GM21423 (cell line): ENCODE measurements around the gene NANOS3.
A peak's percentile ranks its signal among the peaks of the same experiment; 100 is the strongest.

Experiments used
- ATAC-seq: cut with Tn5 transposase; IDR thresholded peaks from one replicate; pipeline ENCODE4 v1.9.1; 2021; ENCODE audit warnings: mild to moderate bottlenecking, moderate library complexity; ENCODE audit not compliant: unreplicated experiment

The NANOS3 gene

DNA sequence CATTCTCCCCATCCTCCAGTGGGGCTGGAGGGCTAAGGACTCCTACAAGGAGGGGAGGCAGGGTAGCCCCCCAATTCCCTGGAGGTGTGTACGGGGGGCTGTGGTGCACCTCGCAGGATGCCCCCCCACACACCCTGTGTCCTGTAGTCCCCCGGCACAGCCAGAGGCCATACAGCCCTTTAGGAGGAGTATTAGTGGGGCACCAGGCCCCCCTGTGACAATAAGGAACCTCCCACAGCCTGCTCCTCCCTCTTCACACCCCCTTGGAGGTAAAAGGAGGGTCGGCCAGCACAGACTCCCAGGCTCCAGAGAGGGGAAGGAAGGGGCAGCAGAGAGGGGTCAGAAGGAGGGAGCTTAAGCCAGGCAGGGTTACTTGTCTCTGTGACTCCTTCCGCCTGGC is at the start of gene NANOS3:
Gene NANOS3 (plus strand): TSS at position 301 of the 400 bp plus-strand sequence. CDS start 115 bp downstream, outside the sequence.
- no peak for ATAC-seq

DNA sequence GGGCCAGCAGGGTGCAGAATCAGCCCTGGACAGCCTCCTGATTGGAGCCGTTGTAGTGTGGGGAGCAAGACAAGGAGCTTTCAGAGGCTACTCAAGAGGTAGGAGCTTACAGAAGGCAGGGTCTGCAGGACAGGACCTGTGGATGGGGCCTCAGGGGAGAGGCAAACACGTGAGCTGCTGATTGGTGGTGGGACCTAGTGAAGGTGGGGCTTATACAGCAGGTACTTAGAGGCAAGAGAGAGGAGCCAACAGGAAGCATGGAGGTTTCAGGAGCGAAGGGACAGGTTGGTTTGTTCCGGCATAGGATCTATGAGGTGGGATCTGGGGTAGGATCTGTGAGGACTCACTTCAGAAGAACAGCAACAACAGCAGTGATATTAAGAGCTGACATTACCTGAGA is 49.3 kb upstream of the NANOS3 start:
- no peak for ATAC-seq

DNA sequence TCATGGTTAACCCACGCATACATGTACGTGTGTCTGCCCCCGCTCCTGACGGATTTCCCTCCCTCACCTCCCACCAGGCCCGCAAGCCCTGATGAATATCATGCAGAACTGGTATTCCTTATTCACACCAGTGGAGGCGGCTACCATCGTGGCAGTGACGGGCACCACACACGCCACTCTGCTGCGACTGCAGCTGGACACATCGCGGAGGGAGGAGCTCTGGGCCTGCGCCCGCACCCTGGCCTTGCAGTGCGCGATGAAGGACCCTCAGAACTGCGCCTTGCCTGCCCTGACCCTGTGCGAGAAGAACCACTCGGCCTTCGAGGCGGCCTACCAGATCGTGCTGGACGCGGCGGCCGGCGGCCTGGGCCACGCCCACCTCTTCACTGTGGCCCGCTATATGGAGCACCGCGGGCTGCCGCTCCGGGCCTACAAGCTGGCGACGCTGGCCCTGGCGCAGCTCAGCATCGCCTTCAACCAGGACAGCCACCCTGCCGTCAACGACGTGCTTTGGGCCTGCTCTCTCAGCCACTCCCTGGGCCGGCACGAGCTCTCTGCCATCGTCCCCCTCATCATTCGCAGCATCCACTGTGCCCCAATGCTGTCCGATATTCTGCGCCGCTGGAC is 46.7 kb upstream of the NANOS3 start:
- no peak for ATAC-seq

DNA sequence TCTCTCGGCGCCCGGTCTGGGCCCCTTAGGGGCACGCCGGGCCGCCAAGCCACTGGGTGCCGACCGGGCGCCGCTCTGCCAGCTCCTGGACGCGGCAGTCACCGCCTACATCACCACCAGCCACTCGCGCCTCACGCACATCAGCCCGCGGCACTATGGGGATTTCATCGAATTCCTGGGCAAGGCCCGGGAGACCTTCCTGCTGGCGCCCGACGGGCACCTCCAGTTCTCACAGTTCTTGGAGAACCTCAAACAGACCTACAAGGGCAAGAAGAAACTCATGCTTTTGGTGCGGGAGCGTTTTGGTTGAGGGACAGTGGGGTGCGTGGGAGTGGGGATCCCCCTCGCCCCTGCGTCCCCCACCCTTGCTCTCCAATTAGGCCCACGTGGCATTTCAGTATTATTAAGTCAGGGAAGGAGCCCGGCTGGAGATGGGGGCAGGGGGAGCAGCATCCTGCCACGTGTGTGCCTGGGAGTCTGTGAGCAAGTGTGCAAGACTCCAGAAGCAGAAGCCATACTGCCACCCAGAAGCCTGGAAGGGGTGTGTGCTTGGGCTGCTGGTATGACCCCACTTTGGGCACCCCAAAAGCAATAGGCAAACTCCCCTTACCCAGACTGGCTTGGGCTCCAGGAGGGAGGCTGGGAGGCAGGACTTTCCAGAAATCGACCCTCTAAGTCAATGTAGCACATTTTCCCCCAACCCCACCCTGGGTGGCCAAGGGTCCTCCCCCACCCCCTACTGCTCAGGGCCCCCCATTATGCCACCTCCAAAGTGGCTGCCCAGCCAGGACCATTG is 46.0 kb upstream of the NANOS3 start:
- no peak for ATAC-seq

DNA sequence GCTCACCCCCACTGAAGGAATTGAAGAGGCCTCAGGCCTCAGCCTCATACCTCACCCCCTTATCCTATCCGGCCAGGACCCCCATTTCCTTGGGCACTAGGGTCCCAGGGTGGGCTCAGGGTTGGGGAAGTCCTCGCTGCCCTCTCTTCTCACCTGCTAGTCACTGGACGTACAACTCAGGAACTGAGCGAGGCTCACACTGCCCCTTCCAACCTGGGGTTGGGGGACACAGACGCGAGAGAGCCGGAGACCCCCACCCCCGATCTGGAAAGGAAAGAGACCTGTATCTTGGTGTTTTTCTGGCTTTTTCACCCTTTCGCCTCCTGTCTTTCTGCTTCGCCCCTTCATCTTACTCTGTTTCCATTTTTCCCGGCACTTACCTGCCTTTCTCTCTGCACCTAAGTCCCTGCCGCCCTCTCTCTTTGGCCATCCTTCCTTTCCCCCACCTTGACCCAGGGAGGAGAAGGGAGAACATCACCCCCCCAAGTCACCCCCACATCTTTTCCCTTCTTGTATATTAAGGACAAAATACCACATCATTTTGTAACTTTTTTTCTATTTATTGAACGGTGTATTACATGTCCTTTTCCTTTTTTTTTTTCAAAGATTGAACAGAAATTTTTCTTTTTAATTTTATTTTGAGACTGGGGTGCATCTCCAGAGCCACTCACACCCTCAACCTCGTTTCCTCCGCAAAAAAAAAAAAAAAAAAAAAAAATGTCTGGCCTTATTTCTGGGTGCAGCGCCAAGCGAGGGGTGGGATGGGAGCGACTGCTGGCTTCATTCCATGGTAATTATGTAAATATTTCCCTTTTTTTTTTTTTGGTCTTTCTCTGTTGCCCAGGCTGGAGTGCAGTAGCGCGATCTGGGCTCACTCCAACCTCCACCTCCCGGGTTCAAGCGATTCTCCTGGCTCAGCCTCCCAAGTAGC is 45.1 kb upstream of the NANOS3 start:
- ATAC-seq: no peak

DNA sequence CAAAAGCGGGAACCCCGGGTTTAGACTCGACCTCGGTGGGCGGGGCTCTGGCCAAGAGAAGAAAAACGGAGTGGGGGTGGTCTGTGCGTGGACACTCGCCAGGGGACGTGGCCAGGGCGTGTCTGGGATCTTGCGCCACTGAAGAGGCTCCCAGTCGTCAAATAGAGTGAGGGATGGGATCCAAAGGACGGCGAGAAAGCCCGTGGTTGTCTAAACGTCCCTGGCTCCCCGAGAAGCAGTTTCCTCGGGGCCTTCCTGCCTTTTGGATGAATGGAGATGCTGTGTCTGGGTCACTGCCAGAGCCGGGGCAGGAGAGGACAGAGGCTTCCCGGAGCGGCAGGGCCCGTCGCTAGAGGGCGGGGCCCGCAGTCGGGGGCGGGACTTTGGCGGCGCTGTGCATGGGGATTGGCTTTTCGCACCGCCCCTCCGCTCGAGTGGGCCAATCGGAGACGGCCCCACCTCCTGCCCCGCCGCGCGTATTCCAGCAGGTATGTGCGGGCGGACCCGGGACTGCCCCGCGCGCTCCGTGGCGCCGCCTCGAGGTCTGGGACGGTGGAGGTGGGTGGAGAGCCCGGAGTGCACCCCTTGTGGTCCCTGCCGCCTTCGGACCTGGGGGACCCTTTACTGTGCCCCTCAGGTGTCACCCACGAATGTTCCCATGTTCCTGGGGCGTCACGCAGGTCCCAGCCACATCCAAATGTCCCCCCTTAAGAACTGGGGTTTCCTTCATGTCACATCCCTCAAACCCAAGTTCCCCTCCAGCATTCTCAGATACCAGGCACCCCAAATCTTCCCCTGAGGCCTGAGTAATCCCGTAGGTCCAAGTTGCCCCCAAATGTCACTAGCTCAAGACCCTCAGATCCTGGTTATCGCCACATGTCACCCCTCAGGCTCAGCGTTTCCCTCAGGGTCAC is 43.3 kb upstream of the NANOS3 start:
- ATAC-seq: peak; percentile 71

DNA sequence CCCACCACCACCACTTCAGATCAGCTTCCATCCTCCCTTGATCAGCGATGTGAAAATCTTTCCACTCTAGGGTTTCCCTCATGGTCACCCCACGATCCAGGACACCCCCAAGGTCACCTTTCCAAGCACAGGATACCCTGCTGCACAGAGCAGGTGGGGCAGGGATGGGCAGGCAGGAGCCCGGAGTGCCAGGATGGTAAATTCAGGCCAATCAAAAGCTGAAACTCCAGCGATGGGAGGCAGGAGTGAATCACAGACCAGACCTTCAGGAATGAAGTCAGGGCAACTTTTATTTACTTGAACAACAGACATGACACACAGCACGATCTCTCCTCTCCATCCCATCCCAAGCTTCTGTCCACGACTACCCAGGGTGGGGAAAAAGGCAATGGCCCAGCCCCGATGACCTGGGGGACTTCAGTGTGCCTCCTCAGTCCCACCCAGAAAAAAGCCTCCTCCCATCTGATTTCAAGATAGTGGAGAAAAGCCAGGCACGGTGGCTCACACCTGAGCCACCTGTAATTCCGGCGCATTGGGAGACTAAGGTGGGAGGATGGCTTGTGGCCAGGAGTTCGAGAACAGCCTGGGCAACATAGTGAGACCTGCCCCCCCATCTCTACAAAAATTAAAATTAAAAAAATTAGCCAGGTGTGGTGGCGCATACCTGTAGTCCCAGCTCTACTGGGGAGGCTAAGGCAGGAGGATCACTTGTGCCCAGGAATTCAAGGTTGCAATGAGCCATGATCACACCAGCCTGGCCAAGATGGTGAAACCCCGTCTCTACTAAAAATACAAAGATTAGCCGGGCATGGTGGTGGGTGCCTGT is 42.5 kb upstream of the NANOS3 start:
- ATAC-seq: no peak

DNA sequence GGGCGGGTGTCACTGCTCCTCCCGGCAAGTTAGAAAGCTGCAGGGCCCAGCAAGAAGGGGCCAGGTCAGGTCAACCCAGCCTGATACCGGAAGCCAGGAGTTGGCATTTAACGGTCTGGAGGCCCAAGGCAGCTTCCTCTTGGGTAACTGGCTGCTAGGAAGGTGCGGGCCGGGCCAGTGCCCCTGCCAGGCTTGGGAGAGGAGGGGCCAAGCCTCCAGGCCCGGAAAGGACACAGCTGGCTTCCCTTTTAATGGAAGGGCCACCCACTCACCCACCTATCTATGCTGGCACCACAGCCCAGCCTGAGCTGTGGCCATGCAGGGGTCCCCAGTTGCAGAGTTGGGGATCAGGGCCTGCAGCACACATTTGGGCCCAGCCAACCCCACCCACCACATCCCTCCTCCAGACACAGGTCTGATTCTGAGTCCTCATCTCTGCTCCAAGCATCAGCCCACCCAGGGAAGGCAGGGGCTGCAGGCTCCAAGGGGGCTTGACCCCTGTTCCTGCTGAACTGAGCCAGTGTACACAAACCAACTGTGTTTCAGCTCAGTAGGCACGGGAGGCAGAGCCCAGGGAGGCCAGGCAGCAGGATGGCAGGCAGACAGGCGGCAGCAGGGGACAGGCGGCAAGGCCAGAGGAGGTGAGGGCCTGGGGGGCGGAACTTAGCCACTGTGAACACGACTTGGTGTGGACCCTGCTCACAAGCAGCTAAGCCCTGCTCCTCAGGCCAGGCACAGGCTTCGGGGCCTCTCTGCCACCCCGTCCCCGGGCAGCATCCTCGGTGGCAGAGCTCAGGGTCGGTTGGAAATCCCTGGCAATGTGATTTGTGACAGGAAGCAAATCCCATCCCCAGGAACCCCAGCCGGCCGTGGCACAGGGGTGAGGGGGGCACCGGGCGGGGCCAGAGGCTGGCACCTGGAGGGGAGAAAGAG is 40.9 kb upstream of the NANOS3 start:
- no peak for ATAC-seq

DNA sequence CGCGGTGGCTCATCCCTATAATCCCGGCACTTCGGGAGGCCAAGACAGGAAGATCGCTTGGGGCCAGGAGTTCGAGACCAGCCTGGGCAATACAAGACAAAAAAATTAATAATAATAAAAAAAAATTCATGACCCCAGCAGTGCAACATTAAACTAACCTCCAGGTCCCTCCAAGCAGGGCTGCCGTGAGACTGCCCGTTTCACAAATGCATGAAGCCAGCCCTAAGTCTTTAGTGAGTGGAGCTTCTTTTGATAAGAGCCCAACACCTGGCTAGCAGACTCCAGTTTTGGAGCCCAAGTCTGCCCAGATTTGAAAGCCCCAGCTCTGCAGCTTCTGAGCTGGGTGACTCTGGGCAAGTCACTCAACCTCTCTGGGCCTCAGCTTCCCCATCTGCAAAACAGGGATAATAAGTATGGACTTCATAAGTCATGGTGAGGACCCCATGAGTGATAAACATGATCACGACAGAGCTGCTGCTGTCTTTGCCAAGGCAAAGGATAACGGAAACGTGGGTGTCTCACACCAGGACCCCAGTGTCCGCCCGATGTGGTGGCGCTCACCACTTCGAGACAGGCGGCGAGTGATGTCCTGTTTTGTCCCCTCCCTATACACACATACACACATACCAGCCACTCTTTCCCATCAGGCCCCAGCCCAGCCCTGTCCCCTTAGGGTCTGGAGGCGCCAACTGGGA is 38.4 kb upstream of the NANOS3 start:
- no peak for ATAC-seq

DNA sequence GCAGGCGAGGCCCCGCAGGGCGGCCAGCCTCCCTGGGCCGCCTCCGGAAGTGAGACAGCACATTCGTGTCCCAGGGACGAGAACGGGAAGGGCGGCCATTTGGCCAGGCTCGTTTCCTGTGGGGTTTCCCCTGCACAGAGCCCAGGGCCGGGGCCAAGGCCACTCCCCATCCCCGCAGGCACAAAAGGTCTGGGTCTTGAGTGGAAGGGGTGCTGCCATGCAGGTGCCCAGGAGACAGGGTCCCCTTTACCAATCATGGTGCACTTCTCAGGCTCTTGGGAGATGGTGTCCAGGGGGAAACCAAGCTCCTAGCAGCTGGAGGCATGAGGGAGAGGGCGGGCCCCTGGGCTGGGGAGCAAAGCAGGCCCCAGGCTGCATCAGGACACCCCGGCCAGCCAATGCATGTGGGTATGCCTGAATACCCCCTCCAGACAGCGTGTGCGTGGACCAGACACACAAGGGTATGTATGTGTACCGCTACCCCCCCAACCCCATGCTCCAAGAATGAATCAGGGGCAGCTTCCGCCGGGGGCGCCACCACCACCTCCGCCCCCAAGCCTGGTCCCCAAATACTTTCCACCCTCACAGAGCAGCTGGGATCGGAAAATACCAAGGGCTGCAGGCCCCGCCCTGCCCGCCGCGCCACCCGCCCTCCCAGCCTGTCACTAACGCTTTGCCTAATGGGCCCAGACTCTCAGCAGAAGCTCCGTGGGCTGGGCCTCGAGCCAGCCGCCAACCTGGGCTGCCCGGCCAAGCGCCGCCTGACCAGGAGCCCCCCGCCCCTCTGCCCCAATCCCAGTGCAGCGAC is 37.6 kb upstream of the NANOS3 start:
- ATAC-seq: peak; percentile 33

DNA sequence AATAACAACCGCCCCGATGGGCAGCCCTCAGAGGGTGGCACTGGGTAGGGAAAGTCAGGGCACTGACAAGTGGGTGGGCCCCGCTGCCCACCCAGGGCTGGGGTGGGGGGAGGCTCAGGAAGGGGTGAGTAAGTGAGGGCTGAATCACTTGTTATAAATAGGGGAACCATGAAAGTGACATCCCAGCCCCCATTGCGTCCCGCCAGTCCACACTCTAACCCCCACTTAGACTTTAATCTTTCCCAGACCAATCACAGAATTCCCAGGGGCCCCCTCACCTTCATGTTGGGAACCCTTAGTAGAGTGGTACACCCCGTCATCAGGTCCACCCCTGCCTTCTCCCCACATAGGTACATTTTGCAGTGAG is 37.0 kb upstream of the NANOS3 start:
- ATAC-seq: no peak

DNA sequence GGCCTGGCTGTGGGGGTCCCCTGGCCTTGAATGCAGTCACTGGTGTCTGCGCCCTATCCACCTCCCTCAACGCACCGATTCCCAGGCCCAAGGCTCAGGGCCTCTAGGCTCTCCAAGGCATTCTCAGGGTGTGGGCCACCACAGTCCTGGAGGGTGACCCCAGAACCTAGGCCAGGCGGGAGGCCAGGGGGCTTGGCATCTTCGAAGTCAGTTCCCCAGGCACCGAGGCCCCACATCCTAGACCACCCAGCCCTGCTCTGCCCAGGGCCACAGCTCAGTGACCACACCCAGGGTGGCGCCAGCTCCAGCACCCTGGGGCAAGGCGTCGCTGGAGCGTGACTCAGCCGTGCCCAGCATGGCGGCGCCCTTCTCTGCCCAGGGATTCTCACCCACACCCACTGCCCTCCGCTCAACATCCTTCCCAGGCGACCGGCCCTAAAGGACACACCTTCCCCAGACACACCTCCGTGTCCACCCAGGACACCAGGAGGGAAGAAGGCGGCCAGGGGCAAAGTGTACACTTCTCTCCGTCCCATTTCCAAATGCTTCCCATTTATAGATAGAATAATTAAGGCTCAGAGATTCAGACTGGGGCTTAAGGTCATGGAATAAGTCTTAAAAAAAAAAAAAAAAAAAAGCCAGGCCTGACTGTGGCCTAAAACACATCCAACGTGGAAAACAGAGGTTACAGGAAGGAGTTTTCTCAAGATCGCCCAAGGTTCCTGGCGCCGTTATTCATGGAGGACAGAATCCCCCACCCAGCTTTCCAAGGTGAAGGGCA is 36.4 kb upstream of the NANOS3 start:
- no peak for ATAC-seq

DNA sequence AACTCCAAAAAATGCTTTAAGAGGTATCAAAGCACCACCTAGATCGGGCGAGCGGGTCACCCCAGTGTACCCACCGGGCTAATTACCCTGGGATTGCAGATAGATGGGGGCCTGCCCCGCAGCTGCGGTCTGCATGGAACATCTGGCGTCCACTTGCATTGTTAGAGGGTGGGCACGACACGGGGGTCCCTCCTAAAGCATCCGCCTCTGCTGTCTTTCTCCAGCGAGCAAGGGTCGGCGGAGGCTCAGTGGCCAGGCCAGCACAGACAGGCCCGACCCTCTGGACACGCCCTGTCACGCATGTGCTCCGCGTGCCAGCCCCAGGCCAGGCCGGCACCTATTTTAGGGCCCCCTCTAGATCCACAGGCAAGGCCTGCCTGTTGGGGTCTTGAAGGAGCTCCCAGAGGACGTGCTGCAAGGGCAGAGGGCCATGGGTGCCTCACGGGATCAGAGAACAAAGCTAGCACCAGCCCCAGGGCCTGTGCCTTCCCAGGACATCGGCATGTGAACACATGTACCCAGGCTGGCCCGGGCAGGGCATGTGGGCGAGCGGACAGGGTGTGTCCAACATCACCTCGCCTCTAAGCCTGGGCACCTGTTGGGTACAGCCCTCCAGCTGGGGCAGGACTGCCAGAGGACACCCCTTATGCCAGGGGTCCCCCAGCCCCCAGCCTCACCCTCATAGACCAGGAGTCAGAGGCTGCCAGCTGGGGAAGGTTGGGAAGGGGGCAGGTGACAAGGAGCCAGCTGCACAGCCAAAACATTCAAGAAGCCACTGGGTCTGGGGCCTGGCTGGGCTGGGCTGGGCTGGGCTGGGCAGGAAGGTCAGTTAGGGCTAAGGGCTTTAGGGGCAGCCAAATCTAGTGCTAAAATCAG is 35.6 kb upstream of the NANOS3 start:
- no peak for ATAC-seq

DNA sequence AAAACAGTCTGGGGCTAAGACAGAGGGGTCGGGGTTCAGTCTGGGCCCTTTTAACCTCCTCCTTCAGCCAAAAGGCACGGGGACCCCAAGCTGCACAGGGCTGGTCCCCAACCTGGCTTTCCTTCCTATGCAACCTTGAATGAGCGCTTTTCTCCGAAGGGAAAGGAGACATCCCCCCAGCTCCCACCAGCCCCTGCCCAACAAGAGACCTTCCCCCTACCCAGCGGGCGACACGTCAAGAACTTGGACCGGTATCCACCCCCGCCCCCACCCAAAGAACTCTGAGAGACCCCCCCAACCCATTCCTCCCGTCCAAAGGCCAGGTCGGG is 35.0 kb upstream of the NANOS3 start:
- ATAC-seq: no peak

DNA sequence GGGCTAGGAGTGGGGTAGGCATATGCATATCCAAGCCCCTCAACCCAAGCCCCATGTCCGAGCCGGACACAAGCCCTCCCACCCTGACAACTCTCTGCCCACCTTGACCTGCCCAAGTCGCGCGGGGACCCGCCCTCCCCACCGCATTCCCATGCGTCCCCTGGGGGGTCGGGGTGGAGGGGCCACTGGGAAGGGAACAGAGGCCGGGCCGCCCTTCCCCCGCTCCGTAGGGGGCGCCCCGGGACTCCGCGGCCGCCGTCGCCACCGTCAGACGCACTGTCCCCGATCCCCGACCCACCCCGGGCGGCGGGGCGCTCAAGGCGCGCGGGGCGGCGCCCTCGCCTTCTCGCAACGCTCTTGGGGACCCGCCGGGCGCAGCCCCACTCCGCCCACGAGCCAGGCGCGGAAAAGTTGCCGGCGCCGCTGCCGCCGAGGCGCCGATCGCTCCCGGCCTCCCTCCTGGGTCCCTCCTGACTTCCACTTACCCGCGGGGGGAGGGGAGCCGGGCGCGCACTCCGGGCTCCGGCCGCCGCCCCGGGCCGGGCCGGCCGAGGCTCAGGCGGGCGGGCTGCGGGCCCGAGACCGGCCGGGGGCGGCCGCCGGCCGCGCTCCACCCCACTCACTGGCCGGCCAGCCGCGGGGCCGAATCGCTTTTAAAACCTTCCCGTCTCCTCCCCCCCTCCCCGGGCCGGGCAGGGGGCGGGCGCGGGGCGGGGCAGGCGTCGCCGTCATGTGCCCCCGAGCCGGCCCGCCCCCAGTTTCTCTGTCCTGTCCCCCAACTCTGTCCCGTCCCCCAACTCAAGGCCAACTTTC is 34.4 kb upstream of the NANOS3 start:
- no peak for ATAC-seq
